Measurements from ENCODE around the gene ANKRD33B.
"Not testable (repeated sequence)": the region's sequence is repeated elsewhere in the genome, so short reads cannot be mapped to it uniquely, and the experiment has no call there.

ANKRD33B gene

DNA sequence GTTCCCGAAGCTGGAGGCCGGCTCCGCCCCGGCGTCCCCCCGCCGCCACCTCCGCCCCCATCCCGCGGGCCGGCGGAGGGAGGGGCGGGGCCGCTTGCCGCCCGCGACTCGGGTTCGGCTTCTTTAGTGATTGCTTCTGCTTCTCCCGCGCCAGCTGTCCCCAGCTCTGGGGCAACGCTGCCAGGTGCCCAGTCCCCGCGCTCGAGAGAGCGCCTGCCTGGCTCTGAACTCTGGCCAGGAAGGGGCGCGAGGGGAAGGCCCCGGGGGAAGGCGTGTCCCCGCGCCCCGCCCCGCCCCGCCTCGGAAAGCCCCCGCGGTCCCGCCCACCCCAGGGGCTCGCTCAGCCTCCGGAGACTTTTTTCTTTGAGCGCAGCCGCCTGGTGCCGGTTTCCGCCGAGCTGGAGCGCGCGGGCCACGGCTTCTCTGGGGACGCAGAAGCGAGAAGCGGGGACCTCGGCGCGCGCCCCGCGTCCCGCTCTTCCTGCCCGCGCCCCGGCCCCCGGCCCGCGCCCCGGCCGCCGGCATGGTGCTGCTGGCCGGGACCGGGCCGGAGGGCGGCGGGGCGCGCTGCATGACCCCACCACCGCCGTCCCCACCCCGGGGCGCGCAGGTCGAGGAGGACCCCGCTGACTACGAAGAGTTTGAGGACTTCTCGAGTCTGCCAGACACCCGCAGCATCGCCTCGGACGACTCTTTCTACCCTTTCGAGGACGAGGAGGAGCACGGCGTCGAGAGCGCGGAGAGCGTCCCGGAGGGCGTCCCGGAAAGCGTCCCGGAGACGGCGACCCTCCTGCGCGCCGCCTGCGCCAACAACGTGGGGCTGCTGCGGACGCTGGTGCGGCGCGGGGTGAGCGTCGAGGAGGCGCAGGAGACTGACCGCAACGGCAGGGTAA is at the start of gene ANKRD33B:
ANKRD33B (plus strand) TSS at position 126 of the 893 bp plus-strand sequence; CDS start at position 524, 398 bp downstream.
- DNase-seq, result no peak

DNA sequence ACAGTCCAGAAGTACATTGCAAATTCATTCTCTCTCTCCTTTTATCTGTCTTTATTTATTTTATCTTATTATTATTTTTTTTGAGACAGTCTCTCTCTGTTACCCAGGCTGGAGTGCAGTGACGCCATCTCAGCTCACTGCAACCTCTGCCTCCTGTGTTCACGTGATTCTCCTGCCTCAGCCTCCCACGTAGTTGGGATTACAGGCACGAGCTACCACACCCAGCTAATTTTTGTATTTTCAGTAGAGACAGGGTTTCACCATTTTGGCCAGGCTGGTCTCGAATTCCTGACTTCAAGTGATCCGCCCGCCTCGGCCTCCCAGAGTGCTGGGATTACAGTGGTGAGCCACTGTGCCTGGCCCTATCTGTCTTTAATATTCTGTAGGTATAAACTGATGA is 49.3 kb upstream of the ANKRD33B start:
- not testable (repeated sequence) for DNase-seq

DNA sequence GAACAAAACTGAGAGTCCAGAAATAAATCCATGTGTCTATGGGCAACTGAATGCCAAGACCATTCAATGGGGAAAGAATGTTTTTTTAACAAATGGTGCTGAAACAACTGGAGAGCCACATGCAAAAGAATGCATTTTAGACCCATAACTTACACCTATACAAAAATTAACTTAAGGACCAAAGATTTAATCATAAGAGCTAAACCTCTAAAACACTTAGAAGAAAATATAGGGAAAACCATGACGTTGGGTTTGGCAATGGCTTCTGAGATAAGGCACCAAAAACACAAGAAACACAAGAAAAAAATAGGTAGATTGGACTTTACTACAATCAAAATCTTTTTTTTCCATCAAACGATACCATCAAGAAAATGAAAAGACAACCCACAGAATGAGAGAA is 48.4 kb upstream of the ANKRD33B start:
- DNase-seq, result no peak

DNA sequence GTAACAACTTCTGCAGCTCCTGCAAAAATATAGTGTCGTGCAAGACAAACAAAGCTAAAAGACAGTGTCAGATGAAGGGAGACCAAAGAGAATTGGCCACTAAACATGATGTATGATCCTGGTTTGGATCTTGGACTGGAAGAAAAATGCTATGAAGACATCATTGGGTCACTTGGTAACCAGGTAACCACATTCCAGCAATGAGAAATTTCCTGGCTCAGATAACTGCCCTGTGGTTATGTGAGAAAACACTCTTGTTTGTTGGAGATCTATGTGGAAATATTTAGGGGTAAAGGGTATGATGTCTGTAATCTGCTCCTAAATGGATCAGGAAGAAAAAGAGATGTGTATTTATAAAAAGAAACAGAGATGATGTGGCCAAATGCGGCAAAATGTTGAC is 45.5 kb upstream of the ANKRD33B start:
- no peak for DNase-seq

DNA sequence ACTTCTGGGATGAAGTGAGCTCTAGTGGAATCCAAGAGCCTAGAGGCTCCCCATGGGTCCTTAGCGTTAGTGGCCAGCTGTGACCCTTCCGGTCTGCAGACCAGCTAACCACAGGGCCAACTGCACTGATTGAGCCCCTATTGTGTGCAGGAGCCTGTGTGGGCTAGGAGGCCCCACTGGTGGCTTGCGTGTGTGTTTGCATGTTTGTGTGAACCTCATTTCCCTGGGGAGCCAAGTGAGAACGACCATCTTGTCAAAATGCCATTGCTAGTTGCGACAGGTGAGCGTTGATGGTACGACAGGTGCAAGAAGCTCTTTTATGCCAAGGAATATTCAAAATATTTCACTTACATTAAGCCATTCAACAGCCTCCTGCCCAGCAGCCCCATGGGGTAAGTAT is 44.1 kb upstream of the ANKRD33B start:
- DNase-seq, result peak; percentile 49

DNA sequence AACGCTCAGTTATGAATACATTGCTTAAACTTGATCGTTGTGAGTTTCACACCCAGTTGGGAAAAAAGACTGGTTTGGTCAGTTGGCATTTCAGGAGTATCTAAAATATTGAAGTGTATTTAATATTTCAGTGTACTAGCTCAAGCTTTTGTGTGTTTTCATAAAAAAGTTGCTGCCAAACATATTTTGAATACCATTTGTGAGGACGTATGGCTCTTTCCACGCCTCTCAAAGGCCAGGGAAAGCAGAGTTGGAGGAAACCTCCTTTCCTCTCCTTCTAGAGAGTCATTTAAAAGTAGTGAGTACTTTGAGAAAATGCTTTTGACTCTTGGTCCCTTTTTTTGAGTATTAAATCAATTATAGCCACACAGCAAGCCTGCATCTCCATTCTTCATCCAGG is 43.2 kb upstream of the ANKRD33B start:
- no peak for DNase-seq

DNA sequence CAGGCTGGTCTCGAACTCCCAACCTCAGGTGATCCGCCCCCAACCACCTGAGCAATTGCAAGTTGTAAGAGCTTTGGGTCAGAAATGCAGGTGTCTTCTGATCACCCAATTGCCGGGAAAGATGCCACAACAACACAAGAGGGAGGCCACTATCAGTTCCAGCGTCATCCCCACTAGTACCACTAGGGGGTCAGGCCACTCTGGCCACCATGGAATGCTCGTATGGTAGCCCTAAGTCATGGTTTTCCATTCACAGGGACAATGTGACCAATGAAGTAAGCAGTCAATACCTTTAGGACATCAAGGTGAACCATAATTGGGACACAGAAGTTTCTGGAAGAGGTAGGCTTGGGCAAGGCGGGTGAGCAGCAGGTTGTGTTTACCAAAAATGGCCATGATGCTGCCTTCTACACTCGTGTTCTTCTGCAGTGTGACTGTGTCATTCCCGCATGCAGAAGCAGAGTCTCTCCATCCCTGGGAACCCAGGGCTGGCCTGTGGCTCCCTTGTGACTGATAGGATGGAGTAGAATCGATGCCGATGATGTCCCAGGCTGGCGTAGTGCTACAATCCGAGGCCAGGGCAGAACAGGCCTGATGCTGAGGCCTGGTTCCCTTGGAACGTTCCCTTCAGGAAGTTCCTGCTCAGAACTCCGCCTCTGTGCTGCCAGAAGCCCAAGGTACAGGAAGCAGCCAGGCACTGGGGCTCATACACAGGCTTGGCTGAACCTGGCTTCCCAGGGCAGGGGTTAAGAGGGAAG is 42.2 kb upstream of the ANKRD33B start:
- DNase-seq, result no peak

DNA sequence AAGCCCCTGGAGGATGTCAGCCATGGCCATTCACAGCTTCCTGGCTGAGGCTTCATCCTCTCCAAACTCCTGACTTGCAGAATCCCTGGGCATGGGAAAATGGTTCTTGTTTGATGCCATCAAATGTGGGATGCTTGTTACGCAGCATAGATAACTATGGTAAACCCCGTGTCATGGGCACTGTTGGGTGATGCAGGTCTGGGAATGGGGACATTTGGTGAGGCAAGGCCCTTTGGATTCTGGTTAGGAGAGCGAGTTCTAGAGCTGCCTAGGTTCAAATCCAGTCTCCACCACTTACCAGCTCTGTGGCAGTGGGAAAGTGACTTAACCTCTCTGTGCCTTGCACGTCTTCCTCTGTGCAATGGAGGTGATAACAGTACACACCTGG is 41.7 kb upstream of the ANKRD33B start:
- DNase-seq, result no peak

DNA sequence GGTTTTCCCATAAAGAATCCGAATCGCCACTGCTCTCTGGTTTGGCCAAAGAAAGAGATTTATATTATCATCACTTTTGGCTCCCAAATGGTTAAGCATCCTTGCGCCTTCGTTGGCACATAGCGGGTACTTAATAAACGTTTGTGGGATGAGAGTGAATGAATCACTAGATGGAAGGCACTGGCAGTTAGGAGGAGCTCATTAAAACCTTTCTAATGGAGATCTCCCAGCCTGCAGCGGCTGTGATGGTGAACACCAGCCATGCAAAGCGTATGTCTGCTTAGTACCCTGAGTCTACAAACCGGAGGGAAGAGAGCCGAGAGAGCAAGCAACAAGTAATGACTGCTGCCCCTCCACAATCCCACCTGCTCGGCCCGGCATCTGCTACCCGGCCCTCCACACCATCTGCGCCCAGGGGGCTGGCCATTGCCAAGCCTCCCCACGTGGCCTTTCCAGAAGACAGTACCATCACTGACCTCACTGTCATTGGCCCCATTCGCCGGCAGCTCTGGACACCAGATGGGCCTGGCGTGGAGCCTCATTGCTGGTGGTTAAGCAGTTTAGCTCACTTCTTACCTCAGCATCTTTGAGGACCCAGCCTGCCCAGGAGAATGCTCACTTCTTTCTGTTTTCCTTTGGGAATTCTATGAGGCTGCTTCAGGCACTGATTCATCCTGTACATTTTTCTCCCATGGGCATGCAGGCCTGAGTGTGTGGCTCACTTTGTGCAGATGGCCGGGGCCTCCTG is 39.3 kb upstream of the ANKRD33B start:
- no peak for DNase-seq

DNA sequence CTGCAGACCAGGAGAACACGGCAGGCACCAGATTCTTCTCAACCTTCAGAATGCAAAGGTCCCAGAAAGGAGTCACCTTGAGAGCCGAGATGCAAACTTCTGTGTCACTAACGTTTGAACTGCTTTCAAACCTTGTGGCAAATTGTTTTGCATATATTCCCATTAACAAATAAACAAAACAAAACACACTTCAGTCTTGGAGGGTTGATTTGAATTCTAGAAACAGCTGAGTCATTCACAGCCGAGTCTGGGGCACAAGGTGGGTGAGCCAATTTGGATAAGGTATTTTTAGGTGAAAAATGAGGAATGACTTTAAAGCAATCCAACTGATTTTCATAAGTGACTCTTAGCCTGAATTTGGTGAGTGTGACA is 38.8 kb upstream of the ANKRD33B start:
- DNase-seq, result no peak

DNA sequence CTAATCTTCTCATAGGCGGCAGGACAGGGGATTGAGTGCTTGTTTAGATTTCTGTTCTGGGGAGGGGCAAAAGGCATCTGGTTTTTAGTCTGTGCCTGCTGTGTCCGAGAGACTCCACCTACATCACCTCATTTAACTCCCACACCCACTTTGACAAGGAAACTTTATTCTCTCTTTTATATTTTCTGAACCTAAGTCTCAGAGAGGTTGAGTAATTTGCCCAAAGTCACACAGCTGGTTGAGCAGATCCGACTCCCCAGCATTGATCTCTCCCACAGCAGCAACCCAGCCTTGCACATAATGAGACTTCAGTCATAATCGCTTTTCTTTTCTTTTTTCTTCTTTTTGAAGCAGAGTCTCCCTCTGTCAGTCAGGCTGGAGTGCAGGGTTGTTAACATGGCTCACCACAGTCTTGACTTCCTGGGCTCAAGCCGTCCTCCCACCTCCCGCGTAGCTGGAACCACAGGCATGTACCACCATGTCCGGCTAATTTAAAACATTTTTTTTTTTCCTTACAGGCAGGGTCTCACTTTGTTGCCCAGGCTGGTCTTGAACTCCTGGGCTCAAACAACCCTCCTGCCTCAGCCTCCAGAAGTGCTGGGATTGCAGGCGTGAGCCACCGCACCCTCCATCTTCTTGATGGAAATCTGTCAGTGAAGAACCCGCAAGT is 36.5 kb upstream of the ANKRD33B start:
- no peak for DNase-seq

DNA sequence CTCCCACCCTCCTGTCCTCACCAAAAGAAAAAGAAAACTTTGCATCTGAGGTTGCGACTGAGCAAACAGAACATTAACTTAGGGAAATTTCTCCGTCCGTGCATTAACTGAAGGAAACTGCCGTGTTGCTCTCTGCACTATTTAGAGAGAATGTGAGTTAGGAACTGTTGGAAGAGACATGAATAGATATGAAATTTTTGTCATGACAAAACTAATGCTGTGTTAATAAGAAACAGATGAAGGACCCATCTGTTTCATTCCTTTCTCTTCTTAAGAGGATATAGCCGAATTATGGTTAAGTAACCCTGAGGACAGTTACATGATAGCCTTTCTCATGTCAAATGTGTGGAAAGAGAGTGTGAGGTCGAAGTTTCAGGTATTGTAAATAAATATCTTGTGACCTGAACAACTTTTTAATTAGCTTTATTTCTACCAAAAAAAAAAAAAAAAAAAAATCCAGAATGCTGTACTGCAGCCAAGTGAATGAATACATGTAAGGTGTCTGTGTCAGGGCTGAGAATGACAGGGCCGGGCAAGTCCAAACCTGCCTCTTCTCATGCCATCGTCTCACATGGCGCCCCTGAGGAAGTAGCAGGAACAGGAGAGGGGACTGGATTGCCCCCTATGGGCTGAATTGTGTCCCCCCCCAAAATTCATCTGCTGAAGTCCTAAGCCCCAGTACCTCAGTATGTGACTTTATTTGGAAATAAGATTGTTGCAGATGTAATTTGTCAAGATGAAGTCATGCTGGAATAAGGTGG is 35.6 kb upstream of the ANKRD33B start:
- DNase-seq, result no peak

DNA sequence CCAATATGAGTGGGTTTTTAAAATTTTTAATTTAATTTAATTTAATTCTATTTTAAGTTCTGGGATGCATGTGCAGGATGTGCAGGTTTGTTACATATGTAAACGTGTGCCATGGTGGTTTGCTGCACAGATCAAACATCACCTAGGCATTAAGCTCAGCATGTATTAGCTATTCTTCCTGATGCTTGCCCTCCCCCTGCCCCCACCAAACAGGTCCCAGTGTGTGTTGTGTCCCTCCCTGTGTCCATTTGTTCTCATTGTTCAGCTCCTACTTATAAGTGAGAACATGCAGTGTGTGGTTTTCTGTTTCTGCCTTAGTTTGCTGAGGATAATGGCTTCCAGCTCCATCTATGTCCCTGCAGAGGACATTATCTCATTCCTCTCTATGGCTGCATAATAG is 35.0 kb upstream of the ANKRD33B start:
- no peak for DNase-seq

DNA sequence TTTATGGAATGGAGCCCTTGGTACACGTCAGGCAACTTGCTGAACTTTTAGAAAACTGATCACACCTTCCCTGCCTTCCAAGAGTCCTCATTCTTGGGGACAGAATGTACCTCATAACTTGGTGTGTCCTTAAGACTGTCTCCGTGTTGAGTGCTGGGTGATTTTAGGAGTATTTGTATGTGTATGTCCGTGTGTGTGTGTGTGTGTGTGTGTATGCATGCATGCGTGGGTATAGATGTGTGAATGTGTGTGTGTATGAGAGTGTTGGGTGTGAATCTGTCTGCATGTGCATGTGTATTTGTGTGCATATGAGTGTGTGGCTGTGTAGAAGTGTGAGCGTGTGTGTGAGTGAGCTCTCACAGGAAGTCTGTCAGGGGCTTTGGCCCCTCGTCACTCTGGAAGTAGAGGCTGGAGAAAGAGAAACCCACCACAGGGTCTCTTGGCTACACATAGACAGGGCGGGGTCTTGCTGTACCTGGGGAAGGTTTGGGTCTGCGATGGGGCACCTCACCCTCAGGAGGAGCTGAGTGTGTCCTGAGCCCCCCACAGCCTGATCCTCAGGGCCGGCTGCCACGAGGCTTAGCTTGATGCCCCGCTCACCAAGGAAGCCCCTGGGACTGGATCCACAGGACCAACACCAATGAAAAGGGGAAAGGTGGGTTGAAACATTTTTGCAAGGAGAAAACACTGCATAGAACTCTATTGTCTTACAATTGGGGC is 33.1 kb upstream of the ANKRD33B start:
- no peak for DNase-seq

DNA sequence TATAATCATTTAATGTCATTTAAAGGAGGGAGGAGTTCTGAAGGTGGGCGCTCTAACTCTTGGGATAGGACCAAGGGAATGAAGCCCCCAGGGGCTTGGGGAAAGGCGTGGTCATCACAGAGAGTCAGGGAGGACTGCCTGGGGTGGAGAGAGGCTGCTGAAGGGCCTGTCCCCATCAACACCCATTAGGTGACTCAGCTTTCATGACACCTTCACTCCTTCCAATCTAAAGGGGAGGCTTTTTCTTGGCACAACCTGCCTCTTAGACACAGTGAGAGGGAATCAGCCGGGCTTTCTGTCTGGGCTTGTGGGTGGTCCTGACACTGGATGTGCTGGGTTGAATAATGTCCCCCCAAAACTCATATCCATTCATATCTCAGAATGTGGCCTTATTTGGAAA is 31.4 kb upstream of the ANKRD33B start:
- no peak for DNase-seq

DNA sequence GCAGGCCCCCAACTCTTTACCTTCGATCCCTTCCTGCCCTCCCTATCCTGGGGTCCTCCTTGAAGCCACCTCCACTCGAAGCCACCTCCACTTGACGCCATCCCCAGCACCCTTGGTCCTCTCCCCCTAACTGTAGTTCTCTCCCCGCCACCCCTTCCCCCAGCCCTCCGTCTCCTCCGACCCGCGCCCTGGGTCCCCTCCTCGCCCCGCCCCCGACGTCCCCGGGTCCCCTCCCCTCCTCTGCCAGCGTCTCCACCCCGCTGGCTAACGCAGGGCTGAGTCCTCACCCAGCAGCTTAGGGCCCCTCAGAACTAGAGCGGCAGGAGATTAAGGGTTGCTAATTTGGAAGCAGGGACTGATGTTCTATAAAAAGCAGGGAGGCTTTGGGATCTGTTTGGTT is 30.6 kb upstream of the ANKRD33B start:
- no peak for DNase-seq

DNA sequence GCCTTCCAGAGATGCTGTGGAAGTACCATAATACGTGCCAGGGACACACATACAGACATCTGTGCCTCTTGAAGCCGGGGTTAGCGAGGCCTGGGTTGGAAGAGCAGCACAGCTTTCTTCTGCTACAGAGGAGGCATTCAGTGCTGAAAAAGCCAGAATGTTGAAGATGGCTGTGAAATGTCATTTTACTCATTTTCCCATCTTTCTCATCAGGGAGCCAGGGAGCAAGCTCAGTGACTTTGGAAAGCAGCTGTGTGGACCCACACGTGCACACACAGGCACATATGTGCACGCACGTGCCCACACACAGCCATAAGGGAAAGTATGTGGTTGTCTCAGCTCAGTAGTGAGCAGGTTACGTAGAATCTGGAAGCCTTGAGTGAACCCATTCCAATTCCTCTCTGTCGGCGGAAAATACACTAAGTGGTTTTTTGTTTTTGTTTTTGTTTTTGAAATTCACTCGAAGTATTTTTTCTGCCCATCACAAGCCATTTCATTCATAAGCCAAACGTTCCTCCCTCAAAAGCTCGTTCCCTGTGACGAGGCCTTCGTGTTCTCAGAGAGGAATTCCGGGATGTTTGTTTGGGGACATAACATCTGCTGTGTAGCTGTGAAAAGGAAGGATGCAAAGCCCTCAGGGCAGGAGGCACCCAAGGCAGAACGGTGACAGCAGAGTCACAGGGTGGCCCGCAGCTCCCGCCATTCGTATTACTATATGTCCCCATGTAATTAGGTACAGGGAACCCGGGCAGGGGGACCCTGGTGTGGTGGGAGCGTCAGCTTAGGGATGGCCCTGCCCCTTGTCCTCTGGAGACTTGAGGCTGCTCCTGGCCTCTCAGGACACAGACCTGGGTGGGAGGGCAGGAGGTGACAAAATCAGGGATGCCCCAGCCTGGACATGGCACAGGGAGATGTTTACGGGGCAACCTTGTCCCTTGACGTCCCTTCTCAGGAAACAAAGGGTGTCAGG is 29.0 kb upstream of the ANKRD33B start:
- no peak for DNase-seq

DNA sequence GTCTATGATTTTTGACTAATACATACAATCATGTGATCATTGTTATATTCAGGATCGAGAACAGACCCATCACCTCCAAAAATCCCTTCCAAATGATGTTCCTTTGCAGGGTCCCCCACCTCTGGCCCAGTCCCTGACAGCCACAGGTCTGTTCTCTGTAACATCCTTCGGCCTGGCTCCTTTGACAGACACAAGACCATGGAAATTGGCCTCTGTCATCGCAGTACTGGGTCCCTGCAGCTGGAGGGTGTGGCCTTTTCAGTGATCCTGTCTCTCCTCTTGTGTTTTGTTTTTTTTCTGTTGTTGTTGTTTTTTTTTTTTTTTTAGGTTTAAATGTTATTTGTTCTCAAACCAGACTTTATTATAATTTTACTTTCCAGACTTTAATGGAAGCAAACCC is 27.4 kb upstream of the ANKRD33B start:
- DNase-seq, result no peak

DNA sequence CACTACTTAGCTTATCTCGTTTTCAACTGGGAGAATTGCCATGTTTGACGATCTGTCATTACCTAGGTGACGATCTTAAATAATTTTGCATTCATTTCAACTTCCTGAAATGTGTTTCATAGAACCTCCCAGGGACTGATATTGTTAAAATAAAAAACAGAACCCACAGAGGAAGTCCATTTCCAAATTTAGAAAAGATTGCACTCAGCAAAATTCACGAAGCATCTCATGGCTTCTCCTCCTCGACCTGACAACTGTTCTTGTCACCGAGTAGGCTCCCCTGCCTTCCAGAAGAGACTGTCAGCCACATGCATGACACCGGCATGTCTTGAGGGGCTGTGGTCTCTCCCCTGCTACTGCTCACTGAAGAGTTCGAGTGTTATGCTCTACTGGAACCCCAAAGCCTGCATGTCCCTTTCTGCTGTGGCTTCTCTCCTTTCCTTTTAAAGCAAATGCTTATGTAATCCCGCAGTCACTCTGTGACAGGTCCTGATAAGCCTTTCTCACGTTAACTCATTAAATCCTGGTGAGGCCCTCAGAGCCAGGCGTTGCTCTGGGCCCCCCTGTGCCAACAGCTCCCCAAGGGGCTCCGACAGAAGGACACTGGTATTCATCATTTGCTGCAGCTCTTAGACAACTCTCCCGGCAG is 26.8 kb upstream of the ANKRD33B start:
- no peak for DNase-seq

DNA sequence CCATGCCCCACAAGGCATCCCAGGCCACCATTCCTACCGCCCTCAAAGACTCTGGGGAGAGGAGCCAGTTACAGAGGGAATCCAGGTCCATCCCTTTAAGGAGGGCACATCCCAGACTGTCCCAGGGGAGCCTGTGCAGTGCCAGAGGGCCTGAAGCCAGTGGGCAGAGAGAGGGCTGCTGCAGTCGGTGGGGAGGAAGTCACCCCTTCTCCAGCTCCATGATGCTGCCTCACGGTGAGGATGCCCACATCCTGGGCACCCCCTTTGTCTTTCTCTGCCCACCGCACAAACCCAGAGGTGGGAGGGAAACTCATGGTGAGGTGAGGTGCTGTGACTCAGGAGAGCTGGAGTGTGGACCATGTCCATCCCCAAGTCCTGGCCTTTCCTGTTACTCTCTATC is 26.2 kb upstream of the ANKRD33B start:
- DNase-seq, result no peak
